H9 (cell line): Measurements from ENCODE around the gene SLC23A2. TPM values are rescaled to one million over a fixed set of nuclear protein-coding genes. Genes with fewer than 3 reads are reported as not detected.

Experiments used
- DNase-seq: peaks from one replicate; pipeline ENCODE4 v3.0.0-alpha.2; 2017
- H2AFZ ChIP-seq: one replicate; pipeline ENCODE4 v1.6.1; 2013; ENCODE audit warnings: mild to moderate bottlenecking, low read length, control low read depth, moderate library complexity
- H2AK5ac ChIP-seq: 2 replicates; pipeline ENCODE4 v1.6.1; 2013; ENCODE audit warnings: low read length, control low read depth, mixed read lengths; ENCODE audit not compliant: insufficient read length
- H2BK120ac ChIP-seq: one replicate; pipeline ENCODE4 v1.6.1; 2013; ENCODE audit warnings: low read depth, mild to moderate bottlenecking, low read length, control low read depth, inconsistent platforms; ENCODE audit not compliant: poor library complexity, severe bottlenecking
- H2BK12ac ChIP-seq: 2 replicates; pipeline ENCODE4 v1.6.1; 2013; ENCODE audit warnings: low read length, control low read depth, mixed read lengths, low read depth; ENCODE audit not compliant: insufficient read length
- H2BK15ac ChIP-seq: 2 replicates; pipeline ENCODE4 v1.6.1; 2013; ENCODE audit warnings: low read depth, low read length, control low read depth
- H2BK20ac ChIP-seq: one replicate; pipeline ENCODE4 v1.6.1; 2013; ENCODE audit warnings: low read depth, mild to moderate bottlenecking, low read length, control low read depth, inconsistent platforms; ENCODE audit not compliant: poor library complexity, severe bottlenecking
- H2BK5ac ChIP-seq: 2 replicates; pipeline ENCODE4 v1.6.1; 2013; ENCODE audit warnings: low read length, control low read depth, mixed read lengths; ENCODE audit not compliant: insufficient read length
- H3K14ac ChIP-seq: 2 replicates; pipeline ENCODE4 v1.6.1; 2013; ENCODE audit warnings: low read length, control low read depth; ENCODE audit not compliant: insufficient read depth
- H3K18ac ChIP-seq: 2 replicates; pipeline ENCODE4 v1.6.1; 2013; ENCODE audit warnings: low read depth, mild to moderate bottlenecking, mixed read lengths, low read length, control low read depth; ENCODE audit not compliant: insufficient read length
- H3K23ac ChIP-seq: 2 replicates; pipeline ENCODE4 v1.6.1; 2013; ENCODE audit warnings: low read length, control low read depth, mixed read lengths, low read depth; ENCODE audit not compliant: insufficient read length
- H3K23me2 ChIP-seq: 2 replicates; pipeline ENCODE4 v1.6.1; 2013; ENCODE audit warnings: low read depth, mild to moderate bottlenecking, mixed read lengths, low read length, control low read depth; ENCODE audit not compliant: insufficient read length, poor library complexity, severe bottlenecking
- H3K27ac ChIP-seq: 2 replicates; pipeline ENCODE4 v1.5.1; 2013; ENCODE audit warnings: low read length, control low read depth, mixed read lengths, low read depth; ENCODE audit not compliant: insufficient read length
- H3K27me3 ChIP-seq: 2 replicates; pipeline ENCODE4 v1.6.1; 2013; ENCODE audit warnings: low read length, control low read depth, inconsistent platforms; ENCODE audit not compliant: insufficient read depth
- H3K4ac ChIP-seq: 2 replicates; pipeline ENCODE4 v1.6.1; 2013; ENCODE audit warnings: low read depth, mild to moderate bottlenecking, control low read depth, inconsistent platforms, low read length, moderate library complexity
- H3K4me1 ChIP-seq: 2 replicates; pipeline ENCODE4 v1.6.1; 2013; ENCODE audit warnings: low read length, control low read depth, inconsistent platforms; ENCODE audit not compliant: insufficient read depth
- H3K4me2 ChIP-seq: 2 replicates; pipeline ENCODE4 v1.6.1; 2013; ENCODE audit warnings: low read length, control low read depth, mixed read lengths; ENCODE audit not compliant: insufficient read length, insufficient read depth
- H3K56ac ChIP-seq: 2 replicates; pipeline ENCODE4 v1.6.1; 2013; ENCODE audit warnings: low read depth, mild to moderate bottlenecking, mixed read lengths, low read length, control low read depth; ENCODE audit not compliant: insufficient read length
- H3K79me1 ChIP-seq: 2 replicates; pipeline ENCODE4 v1.6.1; 2013; ENCODE audit warnings: low read depth, mild to moderate bottlenecking, moderate library complexity, low read length, control low read depth, inconsistent platforms; ENCODE audit not compliant: insufficient read depth, poor library complexity, severe bottlenecking
- H3K79me2 ChIP-seq: 2 replicates; pipeline ENCODE4 v1.6.1; 2013; ENCODE audit warnings: low read length, control low read depth, inconsistent platforms; ENCODE audit not compliant: insufficient read depth
- H3K9ac ChIP-seq: 2 replicates; pipeline ENCODE4 v1.6.1; 2013; ENCODE audit warnings: low read length, control low read depth, mixed read lengths; ENCODE audit not compliant: insufficient read length; ENCODE audit errors: extremely low read depth
- H3K9me3 ChIP-seq: one replicate; pipeline ENCODE4 v1.6.1; 2013; ENCODE audit warnings: low read depth, low read length, inconsistent platforms; ENCODE audit not compliant: control insufficient read depth
- H3T11ph ChIP-seq: one replicate; pipeline ENCODE4 v1.6.1; 2013; ENCODE audit warnings: mild to moderate bottlenecking, low read length, control low read depth, inconsistent platforms
- H4K20me1 ChIP-seq: one replicate; pipeline ENCODE4 v1.6.1; 2013; ENCODE audit not compliant: control insufficient read depth, insufficient read length, insufficient read depth
- H4K5ac ChIP-seq: 2 replicates; pipeline ENCODE4 v1.6.1; 2013; ENCODE audit warnings: low read depth, mild to moderate bottlenecking, mixed read lengths, low read length, control low read depth; ENCODE audit not compliant: insufficient read length
- H4K8ac ChIP-seq: replicated peaks from 2 replicates; pipeline ENCODE4 v1.6.1; 2013; ENCODE audit warnings: low read length, control low read depth, mixed read lengths, low read depth; ENCODE audit not compliant: insufficient read length
- H4K91ac ChIP-seq: 2 replicates; pipeline ENCODE4 v1.6.1; 2013; ENCODE audit warnings: low read depth, mild to moderate bottlenecking, moderate library complexity, mixed read lengths, low read length, control low read depth; ENCODE audit not compliant: insufficient read length
- H3K27ac Mint-ChIP-seq, 3 experiments: 2 replicates in 2 of 3; 3 replicates in 1 of 3; pipeline ENCODE4 v1.8.0; 2020 to 2021; ENCODE audit warnings: mixed read lengths in 3 of 3, mild to moderate bottlenecking in 1 of 3, moderate library complexity in 1 of 3
- H3K27me3 Mint-ChIP-seq: 2 replicates; pipeline ENCODE4 v1.8.0; 2021; ENCODE audit warnings: low read depth, mild to moderate bottlenecking, moderate library complexity, mixed read lengths
- H3K36me3 Mint-ChIP-seq, 3 experiments: 2 replicates in 2 of 3; 3 replicates in 1 of 3; pipeline ENCODE4 v1.8.0; 2020 to 2021; ENCODE audit warnings: low read depth in 3 of 3, mixed read lengths in 3 of 3; ENCODE audit not compliant: insufficient read depth in 1 of 3
- H3K4me1 Mint-ChIP-seq, 2 experiments: 2 replicates each; pipeline ENCODE4 v1.8.0; 2020; ENCODE audit warnings: mixed read lengths in 2 of 2
- H3K4me3 Mint-ChIP-seq, 2 experiments: 2 replicates in 1 of 2; 3 replicates in 1 of 2; pipeline ENCODE4 v1.8.0; 2020 to 2021; ENCODE audit warnings: mild to moderate bottlenecking in 2 of 2, mixed read lengths in 2 of 2, moderate library complexity in 1 of 2
- H3K9me3 Mint-ChIP-seq, 2 experiments: 2 replicates in 1 of 2; 3 replicates in 1 of 2; pipeline ENCODE4 v1.8.0; 2020; ENCODE audit warnings: mild to moderate bottlenecking in 2 of 2, mixed read lengths in 2 of 2, moderate library complexity in 1 of 2
- CTCF ChIP-seq: fragments of 200-600 bp; sonication (generic); conservative IDR thresholded peaks from 3 replicates; pipeline ENCODE4 v1.8.0; 2021; ENCODE audit warnings: antibody characterized with exemption, mild to moderate bottlenecking
- WGBS: extraction: QIAGEN DNeasy Blood & Tissue Kit; methylation state at CpG from one replicate; pipeline ENCODE4 v1.1.7; 2013; ENCODE audit warnings: missing lambda C conversion rate, low lambda C conversion rate, mixed read lengths; ENCODE audit not compliant: insufficient read length; ENCODE audit errors: extremely low coverage; 5-methylcytosine and 5-hydroxymethylcytosine counted together
- total RNA-seq: library from RNA; stranded (reverse); gene quantifications from 2 replicates; pipeline ENCODE4 v1.2.1, GENCODE V29; 2021

SLC23A2 gene
- total RNA-seq, 1 experiment from 2014 or later, result 16.5 TPM

GRCh38 chr20:4936851-4937406 is 64.4 kb downstream of the SLC23A2 start:
- Histone ChIP-seq H2AFZ (no peak overlapping the region), H3K4me1 (peaks cover 8% of the 10 kb centered on the region; the same call in 1 of the 2 replicates), H3K56ac (no peak overlapping the region), H3K4me2 (no peak overlapping the region), H3T11ph (no peak overlapping the region), H2BK12ac (no peak overlapping the region), H2BK120ac (no peak overlapping the region), H4K20me1 (no peaks in the 10 kb centered on the region), H3K79me1 (no peaks in the 10 kb centered on the region), H3K18ac (no peak overlapping the region), H3K4ac (no peak overlapping the region), H3K23ac (no peak overlapping the region), H3K9me3 (no peaks in the 10 kb centered on the region), H3K23me2 (no peaks in the 10 kb centered on the region), H2BK5ac (no peak overlapping the region), H2AK5ac (no peak overlapping the region), H2BK20ac (no peak overlapping the region), H3K27me3 (no peaks in the 10 kb centered on the region), H3K9ac (no peak overlapping the region), H3K79me2 (no peaks in the 10 kb centered on the region), H3K14ac (no peak overlapping the region), H4K91ac (no peak overlapping the region), H3K27ac (no peak overlapping the region), H2BK15ac (no peak overlapping the region), H4K5ac (no peak overlapping the region), H4K8ac (no peak overlapping the region)
- DNase-seq, result no peak
- no peaks in the 10 kb centered on the region; a peak in 2 of 7 replicates for H3K36me3 Mint-ChIP-seq
- no CpG with 5 or more reads among the region's 12 CpGs for WGBS
- H3K4me3 Mint-ChIP-seq, result no peak overlapping the region
- H3K27ac Mint-ChIP-seq, result peak overlapping the region in 2 of 3 experiments; percentile 3 to 11; a peak in 1 of 7 replicates
- peaks cover 21% of the 10 kb centered on the region in 2 experiments for H3K4me1 Mint-ChIP-seq
- TF ChIP-seq CTCF, result no peak
- H3K27me3 Mint-ChIP-seq, result no peaks in the 10 kb centered on the region; the same call in 1 of the 2 replicates
- no peaks in the 10 kb centered on the region for H3K9me3 Mint-ChIP-seq
